K562 (cell line): ENCODE data around the gene HSD17B3. TPM values are rescaled to one million over a fixed set of nuclear protein-coding genes. Genes with fewer than 3 reads are reported as not detected.

ENCODE experiments used
- ARID1B ChIP-seq: fragments of 450-650 bp; IDR thresholded peaks from 2 replicates; pipeline ENCODE4 v1.6.1; 2016; ENCODE audit warnings: antibody characterized with exemption, mild to moderate bottlenecking, inconsistent platforms
- CEBPZ ChIP-seq: fragments of 150-350 bp; IDR thresholded peaks from 2 replicates; pipeline ENCODE4 v1.6.1; 2014; ENCODE audit warnings: low read depth, mild to moderate bottlenecking, low read length, borderline replicate concordance
- GABPB2 ChIP-seq: fragments of 250-450 bp; sonication (Bioruptor Pico); conservative IDR thresholded peaks from 2 replicates; pipeline ENCODE4 v1.5.1; 2021; ENCODE audit warnings: mild to moderate bottlenecking
- HDAC6 ChIP-seq: IDR thresholded peaks from 2 replicates; pipeline ENCODE4 v1.6.1; 2012; ENCODE audit warnings: low read depth, mild to moderate bottlenecking, control low read depth, inconsistent platforms, low read length, moderate library complexity
- HOXB6 ChIP-seq: fragments of 250-450 bp; sonication (Bioruptor Pico); IDR thresholded peaks from 2 replicates; pipeline ENCODE4 v1.5.1; 2022; ENCODE audit warnings: mild to moderate bottlenecking, borderline replicate concordance
- HSF4 ChIP-seq: fragments of 250-450 bp; sonication (Bioruptor Pico); IDR thresholded peaks from 2 replicates; pipeline ENCODE4 v2.1.2; 2022; ENCODE audit warnings: mild to moderate bottlenecking, moderate library complexity, borderline replicate concordance
- KLF1 ChIP-seq: fragments of 450-650 bp; IDR thresholded peaks from 2 replicates; pipeline ENCODE4 v1.6.1; 2016; ENCODE audit warnings: missing genetic modification characterization, missing compliant biosample characterization
- MCM7 ChIP-seq, 2 experiments: fragments of 450-650 bp; IDR thresholded peaks; 2 replicates each; pipeline ENCODE4 v1.6.1; 2016 to 2018
- RAD51 ChIP-seq: fragments of 450-650 bp; IDR thresholded peaks from 2 replicates; pipeline ENCODE4 v1.7.1; 2016; ENCODE audit warnings: low read depth, mild to moderate bottlenecking, borderline replicate concordance
- RB1 ChIP-seq: fragments of 450-650 bp; IDR thresholded peaks from 2 replicates; pipeline ENCODE4 v1.6.1; 2017; ENCODE audit warnings: low read depth, mild to moderate bottlenecking
- RBM25 ChIP-seq: fragments of 200-400 bp; formaldehyde crosslinking; IDR thresholded peaks from 2 replicates; pipeline ENCODE4 v1.6.1; 2018; ENCODE audit warnings: low read length, low read depth, moderate library complexity; ENCODE audit not compliant: severe bottlenecking
- RFX1 ChIP-seq: fragments of 450-650 bp; IDR thresholded peaks from 2 replicates; pipeline ENCODE4 v1.6.1; 2016; ENCODE audit warnings: mild to moderate bottlenecking, moderate library complexity
- SMARCE1 ChIP-seq: fragments of 450-650 bp; IDR thresholded peaks from 2 replicates; pipeline ENCODE4 v1.7.1; 2016; ENCODE audit warnings: mild to moderate bottlenecking
- TAF15 ChIP-seq: fragments of 200-400 bp; formaldehyde crosslinking; IDR thresholded peaks from 2 replicates; pipeline ENCODE4 v1.6.1; 2017; ENCODE audit warnings: mild to moderate bottlenecking, low read depth, low read length, moderate library complexity
- TCFL5 ChIP-seq: fragments of 250-450 bp; sonication (Bioruptor Pico); conservative IDR thresholded peaks from 2 replicates; pipeline ENCODE4 v1.6.1; 2021; ENCODE audit warnings: mild to moderate bottlenecking, moderate library complexity, matching md5 sums
- ZC3H4 ChIP-seq: sonication (generic); formaldehyde crosslinking; IDR thresholded peaks from 2 replicates; pipeline ENCODE4 v1.9.0; 2021; ENCODE audit warnings: missing genetic modification reagents, borderline replicate concordance
- ZFP36 ChIP-seq: fragments of 150-350 bp; IDR thresholded peaks from 2 replicates; pipeline ENCODE4 v1.6.1; 2018; ENCODE audit warnings: low read length, low read depth; ENCODE audit not compliant: partially characterized antibody
- ZNF134 ChIP-seq: fragments of 250-450 bp; sonication (Bioruptor Pico); conservative IDR thresholded peaks from 2 replicates; pipeline ENCODE4 v1.4.0; 2020
- ZNF184 ChIP-seq: sonication (generic); formaldehyde crosslinking; IDR thresholded peaks from 2 replicates; pipeline ENCODE4 v1.5.0; 2020; ENCODE audit warnings: missing genetic modification reagents
- ZNF239 ChIP-seq: fragments of 250-450 bp; sonication (Bioruptor Pico); IDR thresholded peaks from 2 replicates; pipeline ENCODE4 v1.4.0; 2020; ENCODE audit warnings: mild to moderate bottlenecking
- ZNF41 ChIP-seq: fragments of 250-450 bp; sonication (Bioruptor Pico); conservative IDR thresholded peaks from 2 replicates; pipeline ENCODE4 v1.4.0; 2020; ENCODE audit warnings: mild to moderate bottlenecking
- polyA plus RNA-seq, 8 experiments: library from polyadenylated mRNA; depleted of rRNA in 4 of 8; stranded (reverse) in 5 of 8; unstranded in 3 of 8; fragments of >200 nt; fragmentation: Nextera tagmentation in 2 of 8; fragmentation: Illumina TruSeq in 1 of 8; extraction: Ambion mirVana in 2 of 8; extraction: Trizol in 1 of 8; gene quantifications; 2 replicates each; pipeline versions ENCODE4 v1.2.1 to v1.2.3, GENCODE V29; 2011 to 2014; ENCODE audit warnings: inconsistent platforms in 1 of 8, missing spikeins in 1 of 8
- total RNA-seq, 7 experiments: library from RNA; depleted of rRNA in 6 of 7; stranded (reverse); fragments of >200 nt in 6 of 7; fragmentation: Illumina TruSeq in 2 of 7; extraction: Trizol in 2 of 7; gene quantifications; 2 replicates each; pipeline versions ENCODE4 v1.2.1 to v1.2.3, GENCODE V29; 2011 to 2021; ENCODE audit warnings: low replicate concordance in 1 of 7
- TF ChIP-seq, protein P1 (sequence below), 2 experiments: fragments of 200-800 bp in 1 of 2; sonication (Bioruptor generic) in 1 of 2; sonication (generic) in 1 of 2; formaldehyde crosslinking in 1 of 2; IDR thresholded peaks in 1 of 2; conservative IDR thresholded peaks in 1 of 2; 2 replicates each; pipeline versions ENCODE4 v1.5.0 to v1.6.1; 2016 to 2020; ENCODE audit warnings: missing compliant biosample characterization in 1 of 2, missing genetic modification characterization in 1 of 2, missing genetic modification reagents in 1 of 2
- TF ChIP-seq, protein P2 (sequence below): fragments of 200-800 bp; sonication (Bioruptor generic); IDR thresholded peaks from 2 replicates; pipeline ENCODE4 v1.6.1; 2017; ENCODE audit warnings: missing genetic modification characterization, missing compliant biosample characterization

The HSD17B3 gene
- total and polyA plus RNA-seq, 9 of the 15 experiments (the other 6 are each of a cell fraction or from before 2014, with no cell fraction given) = not detected

DNA sequence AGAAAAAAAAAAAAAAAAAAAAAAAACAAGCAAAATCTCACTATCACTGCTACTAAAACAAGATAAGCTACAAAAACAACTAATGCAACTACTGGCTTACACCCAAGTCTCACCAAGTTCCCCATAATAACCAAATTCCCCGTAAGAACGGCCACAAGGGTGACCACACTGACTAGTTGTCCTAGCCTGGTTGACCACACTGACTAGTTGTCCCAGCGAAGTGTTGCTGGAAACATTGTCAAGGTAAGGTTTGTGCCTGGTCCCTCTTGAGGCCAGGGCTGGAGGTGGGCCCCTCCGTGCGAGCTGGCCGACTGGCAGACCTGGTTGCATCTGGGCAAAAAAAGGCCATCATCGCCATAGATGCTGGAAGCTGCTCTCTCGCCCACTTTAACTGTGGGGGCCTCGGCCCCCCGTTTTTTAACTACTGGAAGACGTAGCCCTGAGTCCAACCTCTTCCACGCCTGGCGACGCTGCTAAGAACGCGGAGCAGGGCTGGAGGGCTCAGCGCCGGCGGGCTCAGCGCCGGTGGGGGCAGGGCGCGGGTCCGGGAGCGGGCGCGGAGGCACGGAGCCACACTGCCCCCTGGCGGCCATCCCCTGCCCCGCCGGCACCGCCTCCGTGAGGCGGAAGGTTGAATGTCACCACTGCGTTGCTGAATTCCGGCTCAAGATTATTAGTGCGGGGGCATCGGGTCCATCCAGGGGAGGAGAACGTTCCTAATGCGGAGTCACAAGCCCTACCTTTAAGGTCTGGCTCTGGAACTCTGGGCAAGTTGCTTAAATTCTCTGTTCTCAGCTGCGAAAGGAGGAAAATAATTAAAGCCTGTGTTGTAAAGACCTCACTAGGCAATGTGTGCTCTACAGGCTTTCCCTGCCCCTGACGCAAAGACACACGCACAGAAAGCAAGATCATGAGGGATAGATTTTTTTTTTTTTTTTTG lies 84.0 kb downstream of the HSD17B3 start (continued):
- no peak for TF ChIP-seq CEBPZ
- TF ChIP-seq ARID1B = no peak
- TF ChIP-seq ZC3H4 = no peak
- TF ChIP-seq RFX1 = no peak
- no peak for TF ChIP-seq ZFP36
- TF ChIP-seq, protein P1, sequence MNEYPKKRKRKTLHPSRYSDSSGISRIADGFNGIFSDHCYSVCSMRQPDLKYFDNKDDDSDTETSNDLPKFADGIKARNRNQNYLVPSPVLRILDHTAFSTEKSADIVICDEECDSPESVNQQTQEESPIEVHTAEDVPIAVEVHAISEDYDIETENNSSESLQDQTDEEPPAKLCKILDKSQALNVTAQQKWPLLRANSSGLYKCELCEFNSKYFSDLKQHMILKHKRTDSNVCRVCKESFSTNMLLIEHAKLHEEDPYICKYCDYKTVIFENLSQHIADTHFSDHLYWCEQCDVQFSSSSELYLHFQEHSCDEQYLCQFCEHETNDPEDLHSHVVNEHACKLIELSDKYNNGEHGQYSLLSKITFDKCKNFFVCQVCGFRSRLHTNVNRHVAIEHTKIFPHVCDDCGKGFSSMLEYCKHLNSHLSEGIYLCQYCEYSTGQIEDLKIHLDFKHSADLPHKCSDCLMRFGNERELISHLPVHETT (CRISPR knock-in tag; conservative IDR thresholded peaks at IDR 0.05 in 1 of 2, IDR thresholded peaks at IDR 0.05 in 1 of 2) = no peak
- TF ChIP-seq HSF4 (CRISPR knock-in tag) = no peak
- TF ChIP-seq RAD51 = no peak
- no peak for TF ChIP-seq TCFL5 (CRISPR knock-in tag)
- peak; percentile 78; the same call in 1 of the 2 replicates for TF ChIP-seq RB1
- TF ChIP-seq RBM25 = no peak
- TF ChIP-seq SMARCE1 = no peak
- TF ChIP-seq GABPB2 (CRISPR knock-in tag) = no peak
- no peak for TF ChIP-seq ZNF239
- no peak for TF ChIP-seq ZNF41
- TF ChIP-seq KLF1 = no peak
- TF ChIP-seq HOXB6 = no peak
- TF ChIP-seq ZNF134 = no peak
- TF ChIP-seq, protein P2, sequence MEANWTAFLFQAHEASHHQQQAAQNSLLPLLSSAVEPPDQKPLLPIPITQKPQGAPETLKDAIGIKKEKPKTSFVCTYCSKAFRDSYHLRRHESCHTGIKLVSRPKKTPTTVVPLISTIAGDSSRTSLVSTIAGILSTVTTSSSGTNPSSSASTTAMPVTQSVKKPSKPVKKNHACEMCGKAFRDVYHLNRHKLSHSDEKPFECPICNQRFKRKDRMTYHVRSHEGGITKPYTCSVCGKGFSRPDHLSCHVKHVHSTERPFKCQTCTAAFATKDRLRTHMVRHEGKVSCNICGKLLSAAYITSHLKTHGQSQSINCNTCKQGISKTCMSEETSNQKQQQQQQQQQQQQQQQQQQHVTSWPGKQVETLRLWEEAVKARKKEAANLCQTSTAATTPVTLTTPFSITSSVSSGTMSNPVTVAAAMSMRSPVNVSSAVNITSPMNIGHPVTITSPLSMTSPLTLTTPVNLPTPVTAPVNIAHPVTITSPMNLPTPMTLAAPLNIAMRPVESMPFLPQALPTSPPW = peak; percentile 37; the same call in 1 of the 2 replicates
- TF ChIP-seq HDAC6 = no peak
- TF ChIP-seq MCM7 (IDR thresholded peaks at IDR 0.05) = no peak
- no peak for TF ChIP-seq TAF15
- no peak for TF ChIP-seq ZNF184 (CRISPR knock-in tag)
